Small intestine (tissue), 7 donors: ENCODE data around the gene CREB5. TPM values are rescaled to one million over a fixed set of nuclear protein-coding genes. Genes with fewer than 3 reads are reported as not detected.

Experiments used
- DNase-seq, 2 donors: peaks; one replicate each; pipeline versions ENCODE4 v3.0.0 to v3.0.0-alpha.2; 2013
- FAIRE-seq: peaks from 2 replicates; lab custom pipeline; 2012; peaks lifted over from hg19 to GRCh38; lab: Jason Lieb, UNC
- H3K27ac ChIP-seq, 3 donors: one replicate each; pipeline ENCODE4 v1.5.1; 2013; ENCODE audit warnings: low read length in 2 of 3, mild to moderate bottlenecking in 2 of 3, control low read depth in 1 of 3, inconsistent platforms in 1 of 3, low read depth in 1 of 3, moderate library complexity in 1 of 3
- H3K27me3 ChIP-seq, 3 donors: one replicate each; pipeline ENCODE4 v1.6.1; 2013; ENCODE audit warnings: low read length in 3 of 3, inconsistent platforms in 1 of 3; ENCODE audit not compliant: control insufficient read depth in 3 of 3, insufficient read depth in 3 of 3
- H3K36me3 ChIP-seq, 3 donors: one replicate each; pipeline ENCODE4 v1.6.1; 2013; ENCODE audit warnings: low read length in 3 of 3, inconsistent platforms in 1 of 3, low read depth in 1 of 3, mild to moderate bottlenecking in 1 of 3, moderate library complexity in 1 of 3; ENCODE audit not compliant: control insufficient read depth in 3 of 3, insufficient read depth in 2 of 3
- H3K4me1 ChIP-seq, 3 donors: one replicate each; pipeline ENCODE4 v1.6.1; 2013; ENCODE audit warnings: low read length in 2 of 3, inconsistent platforms in 1 of 3, low read depth in 1 of 3, mild to moderate bottlenecking in 1 of 3, moderate library complexity in 1 of 3; ENCODE audit not compliant: control insufficient read depth in 3 of 3, insufficient read depth in 2 of 3
- H3K4me3 ChIP-seq, 3 donors: one replicate each; pipeline ENCODE4 v1.5.1; 2013; ENCODE audit warnings: low read length in 3 of 3, control low read depth in 1 of 3, inconsistent platforms in 1 of 3, low read depth in 1 of 3, mild to moderate bottlenecking in 1 of 3, moderate library complexity in 1 of 3
- H3K9me3 ChIP-seq, 2 donors: one replicate each; pipeline ENCODE4 v1.6.1; 2013; ENCODE audit warnings: low read depth in 1 of 2, low read length in 1 of 2; ENCODE audit not compliant: control insufficient read depth in 2 of 2, insufficient read depth in 1 of 2
- WGBS, 3 donors: extraction: QIAGEN DNeasy Blood & Tissue Kit; methylation state at CpG; one replicate each; pipeline ENCODE4 v1.1.7; 2013; 5-methylcytosine and 5-hydroxymethylcytosine counted together
- polyA plus RNA-seq, 4 donors: library from polyadenylated mRNA; stranded (reverse) in 3 of 4; unstranded in 1 of 4; fragments of 200-250 nt in 3 of 4; fragments of 120-200 nt in 1 of 4; gene quantifications; one replicate each; pipeline versions ENCODE4 v1.2.1 to v1.2.3, GENCODE V29; 2013
- donor health status: healthy with polysubstance abuse.
- donor health status: control.
- donor health status: control.
- donor health status: Bipolar disorder and iron deficiency.
- donor health status: healthy.

CREB5 gene
- polyA plus RNA-seq, 4 donors = 0.27 to 3.0 (median 1.8) TPM; not detected in 1

DNA sequence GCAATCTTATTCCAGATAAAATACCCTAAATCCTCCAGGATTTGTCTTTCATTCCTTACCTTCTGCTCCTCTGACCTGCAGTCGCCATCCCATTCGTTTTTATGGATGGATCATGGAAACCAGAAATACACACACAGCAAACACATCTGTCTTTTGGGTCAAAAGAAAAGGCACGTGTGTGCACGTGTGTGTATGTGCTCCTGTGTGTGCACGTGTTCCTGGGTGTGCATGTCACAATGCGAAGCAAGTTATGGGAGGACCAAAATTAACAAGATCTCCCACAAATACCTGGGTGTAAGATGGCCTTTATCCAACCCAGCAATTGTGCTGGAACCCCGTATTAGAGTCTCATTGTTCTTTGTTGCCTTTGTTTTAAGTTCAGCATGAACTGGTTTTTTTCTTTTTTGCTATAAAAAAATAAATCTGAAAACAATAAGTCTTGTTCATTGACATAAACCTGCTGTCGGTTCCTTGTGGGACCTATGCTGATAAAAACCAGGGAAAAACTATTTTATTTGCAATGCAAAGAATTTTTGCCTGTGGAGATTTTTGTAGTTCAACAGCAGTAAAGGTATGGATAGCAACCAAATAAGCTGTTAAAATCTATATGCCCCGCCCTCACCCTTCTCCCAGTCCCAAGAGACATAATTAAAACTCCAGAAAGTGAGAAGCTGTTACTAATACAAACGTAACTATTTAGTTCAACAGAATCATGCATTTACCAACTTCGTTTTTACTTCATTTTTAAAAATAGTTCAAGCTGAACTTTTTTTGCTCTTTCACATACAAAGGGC lies 229.6 kb downstream of the CREB5 start:
- H3K4me3 ChIP-seq = no peak overlapping the region
- H3K27ac ChIP-seq = no peak overlapping the region
- no peaks in the 10 kb centered on the region for H3K27me3 ChIP-seq
- H3K36me3 ChIP-seq = no peaks in the 10 kb centered on the region
- peaks cover 0 to 5% (median 0%) of the 10 kb centered on the region in 3 donors for H3K4me1 ChIP-seq
- DNase-seq = no peak
- H3K9me3 ChIP-seq = no peaks in the 10 kb centered on the region
- WGBS, 3 donors = 76 to 81% (median 77%) methylated on average over 11 of the region's 11 CpGs
- no peak for FAIRE-seq

DNA sequence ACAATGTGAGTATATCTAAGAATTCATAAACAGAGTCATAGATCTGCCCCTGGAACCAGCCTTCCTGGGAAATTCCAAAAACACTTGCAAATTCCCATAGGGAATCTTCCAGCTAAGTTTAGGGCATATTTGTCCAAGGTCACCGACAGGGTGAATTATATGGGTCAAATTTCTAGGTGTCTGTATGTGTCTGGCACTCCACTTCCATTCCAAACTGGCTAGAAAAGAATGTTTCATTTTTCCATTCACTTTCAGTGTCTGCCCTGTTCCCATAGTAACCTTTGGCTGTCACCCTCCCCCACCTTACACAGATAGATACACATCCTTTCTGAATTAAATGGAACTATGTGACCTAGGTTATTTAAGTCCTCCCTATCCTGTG lies 230.9 kb downstream of the CREB5 start:
- 67 to 79% (median 68%) methylated on average over 1 of the region's 1 CpG for WGBS, 3 donors
- peaks cover 0 to 5% (median 0%) of the 10 kb centered on the region in 3 donors for H3K4me1 ChIP-seq

GRCh38 chr7:28643584-28644340 lies 231.4 kb downstream of the CREB5 start:
- 34 to 56% (median 37%) methylated on average over 3 of the region's 3 CpGs for WGBS, 3 donors

More for the DNA sequence above, 230.9 kb downstream of the CREB5 start:
- Histone ChIP-seq H3K4me3 (no peak overlapping the region), H3K27me3 (no peaks in the 10 kb centered on the region), H3K27ac (no peak overlapping the region), H3K36me3 (no peaks in the 10 kb centered on the region), H3K9me3 (no peaks in the 10 kb centered on the region)
- DNase-seq = no peak
- FAIRE-seq = no peak

DNA sequence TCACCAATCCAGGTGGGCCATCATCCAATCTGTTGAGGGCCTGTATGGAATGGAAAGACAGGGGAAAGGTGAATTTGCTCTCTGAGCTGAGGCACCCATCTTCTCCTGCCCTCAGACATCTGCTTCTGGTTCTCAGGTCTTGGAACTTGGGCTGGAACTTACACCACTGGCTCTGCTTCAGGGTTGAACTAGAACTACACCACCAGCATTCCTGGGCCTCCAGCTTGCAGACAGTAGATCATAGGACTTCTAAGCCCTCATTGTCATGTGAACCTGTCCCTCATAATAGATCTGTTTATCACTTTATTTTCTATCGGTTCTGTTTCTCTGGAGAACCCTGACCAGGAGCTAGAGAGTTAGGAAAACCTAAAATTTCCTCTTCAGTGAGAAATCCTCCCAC lies 233.5 kb downstream of the CREB5 start:
- Histone ChIP-seq H3K36me3 (no peaks in the 10 kb centered on the region), H3K27ac (no peak overlapping the region), H3K4me1 (no peaks in the 10 kb centered on the region), H3K4me3 (no peak overlapping the region), H3K27me3 (peaks cover 0 to 3% (median 0%) of the 10 kb centered on the region in 3 donors), H3K9me3 (no peaks in the 10 kb centered on the region)
- DNase-seq (no peak), FAIRE-seq (no peak)
- 84 to 93% (median 88%) methylated on average over 1 of the region's 1 CpG for WGBS, 3 donors

More at GRCh38 chr7:28643584-28644340, 231.4 kb downstream of the CREB5 start:
- Histone ChIP-seq H3K27me3 (no peaks in the 10 kb centered on the region), H3K4me3 (no peak overlapping the region), H3K9me3 (no peaks in the 10 kb centered on the region), H3K36me3 (no peaks in the 10 kb centered on the region), H3K4me1 (peaks cover 0 to 5% (median 0%) of the 10 kb centered on the region in 3 donors), H3K27ac (no peak overlapping the region)
- FAIRE-seq (no peak), DNase-seq (no peak)

- Histone ChIP-seq H3K27ac (no peak overlapping the region), H3K4me1 (no peaks in the 10 kb centered on the region), H3K36me3 (no peaks in the 10 kb centered on the region), H3K27me3 (peaks cover 0 to 3% (median 0%) of the 10 kb centered on the region in 3 donors), H3K4me3 (no peak overlapping the region), H3K9me3 (no peaks in the 10 kb centered on the region)
- DNase-seq (no peak), FAIRE-seq (no peak)
- 63 to 73% (median 69%) methylated on average over 3 of the region's 3 CpGs for WGBS, 3 donors
These were observed 234.2 kb downstream of the CREB5 start for GRCh38 chr7:28646376-28647075.

DNA sequence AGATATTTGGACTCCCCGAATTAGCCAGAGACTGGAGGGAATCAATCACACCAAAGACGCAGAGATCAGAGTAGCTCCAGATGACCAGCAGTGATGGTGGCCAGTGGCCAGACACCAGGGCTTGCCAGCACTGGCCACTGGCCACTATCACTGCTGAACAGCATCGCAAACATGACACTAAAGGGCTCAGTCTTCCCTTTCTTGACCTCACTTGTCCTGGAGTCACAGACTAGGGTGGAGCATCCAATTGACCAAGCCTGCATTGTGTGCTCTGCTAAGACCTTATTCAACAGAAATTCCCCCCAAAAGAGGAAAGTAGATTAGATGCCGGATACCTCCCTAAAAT lies 234.7 kb downstream of the CREB5 start:
- Histone ChIP-seq H3K27me3 (peaks cover 0 to 3% (median 0%) of the 10 kb centered on the region in 3 donors), H3K4me1 (no peaks in the 10 kb centered on the region), H3K4me3 (no peak overlapping the region), H3K9me3 (no peaks in the 10 kb centered on the region), H3K27ac (no peak overlapping the region), H3K36me3 (no peaks in the 10 kb centered on the region)
- FAIRE-seq = no peak
- DNase-seq = no peak
- WGBS, 3 donors = 83 to 93% (median 87%) methylated on average over 4 of the region's 4 CpGs

DNA sequence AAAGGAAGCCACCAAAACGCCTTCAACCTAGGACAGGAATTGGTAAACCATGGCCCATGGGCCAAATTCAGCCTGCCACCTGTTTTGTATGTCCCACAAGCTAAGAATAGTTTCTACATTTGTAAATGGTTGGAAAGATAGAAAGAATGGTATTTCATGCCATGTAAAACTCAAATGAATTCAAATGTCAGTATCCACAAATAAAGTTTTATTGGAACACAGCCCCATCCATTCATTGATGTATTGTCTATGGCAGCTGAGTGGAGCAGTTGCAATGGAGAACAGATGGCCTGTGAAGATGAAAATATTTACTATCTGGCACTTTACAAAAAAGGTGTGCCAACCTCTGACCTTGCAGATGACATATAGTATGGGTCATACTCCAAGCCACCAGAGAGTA lies 236.9 kb downstream of the CREB5 start:
- Histone ChIP-seq H3K27ac (no peak overlapping the region), H3K9me3 (no peaks in the 10 kb centered on the region), H3K36me3 (no peaks in the 10 kb centered on the region), H3K4me3 (no peak overlapping the region), H3K27me3 (peaks cover 0 to 3% (median 0%) of the 10 kb centered on the region in 3 donors), H3K4me1 (no peaks in the 10 kb centered on the region)
- DNase-seq (no peak), FAIRE-seq (no peak)
- 24 to 88% (median 52%) methylated on average over 1 of the region's 1 CpG for WGBS, 3 donors

DNA sequence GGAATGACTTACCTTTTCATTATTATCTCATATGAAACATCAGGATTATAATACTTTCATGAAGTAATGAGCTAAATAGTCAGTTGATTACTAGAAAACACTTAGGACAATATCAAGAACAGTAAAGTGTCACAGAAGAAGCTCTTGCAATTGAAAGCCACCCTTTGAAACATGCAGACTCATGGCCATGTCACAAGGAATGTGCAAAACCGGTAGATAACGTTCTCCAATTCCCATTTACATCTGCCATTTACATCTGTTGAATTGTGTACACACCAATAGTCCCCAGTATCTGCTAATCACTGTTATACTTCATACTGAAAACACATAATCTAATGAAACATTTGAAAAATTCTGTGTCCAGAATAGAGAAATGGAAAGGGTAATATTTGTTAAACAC lies 237.5 kb downstream of the CREB5 start:
- Histone ChIP-seq H3K27me3 (peaks cover 0 to 3% (median 0%) of the 10 kb centered on the region in 3 donors), H3K4me1 (no peaks in the 10 kb centered on the region), H3K27ac (no peak overlapping the region), H3K36me3 (no peaks in the 10 kb centered on the region), H3K4me3 (no peak overlapping the region), H3K9me3 (no peaks in the 10 kb centered on the region)
- DNase-seq = no peak
- 68 to 83% (median 70%) methylated on average over 2 of the region's 2 CpGs for WGBS, 3 donors
- FAIRE-seq = no peak
